Cardiac ventricle fibroblast (primary cell): ENCODE measurements around the gene ZNF439. TPM values are rescaled to one million over a fixed set of nuclear protein-coding genes. Genes with fewer than 3 reads are reported as not detected.

ENCODE experiments used
- total RNA-seq: library from RNA; depleted of rRNA; stranded (reverse); fragments of >200 nt; gene quantifications from 2 replicates; pipeline ENCODE4 v1.2.3, GENCODE V29; 2015

The ZNF439 gene
- 1.1 and 2.2 TPM in 2 replicates for total RNA-seq

GRCh38 chr19:11848594-11849469, at the start of gene ZNF439:
ZNF439 (plus strand) TSS chr19:11848726; CDS start chr19:11848868, 142 bp downstream.

GRCh38 chr19:11814029-11814699, 34.4 kb upstream of the ZNF439 start, which contains the start of gene ZNF440:
ZNF440 (plus strand) TSS chr19:11814273; CDS start chr19:11814448, 175 bp downstream.

GRCh38 chr19:11887611-11888531, 39.3 kb downstream of the ZNF439 start, which contains the start of gene ZNF69:
ZNF69 (plus strand) TSS chr19:11887782; CDS start chr19:11887924, 142 bp downstream.

Other genes starting within 250 kb of the ZNF439 start
- 1.2 and 2.3 TPM in 2 replicates for gene ZNF823, start 109.8 kb upstream of the ZNF439 start, total RNA-seq
- gene ZNF441, start 81.7 kb upstream of the ZNF439 start, total RNA-seq = 3.6 and 4.5 TPM in 2 replicates
- 0.31 and 0.78 TPM in 2 replicates for gene ZNF491, start 50.2 kb upstream of the ZNF439 start, total RNA-seq
- 8.6 and 9.3 TPM in 2 replicates for gene ZNF440, start 34.5 kb upstream of the ZNF439 start, total RNA-seq
- 3.8 and 4.6 TPM in 2 replicates for gene ZNF69, start 39.1 kb downstream of the ZNF439 start, total RNA-seq
- gene ZNF700, start 76.4 kb downstream of the ZNF439 start, total RNA-seq = 3.3 and 3.8 TPM in 2 replicates
- 0.64 and 1.1 TPM in 2 replicates for gene ZNF763, start 116.3 kb downstream of the ZNF439 start, total RNA-seq
- 4.2 and 6.7 TPM in 2 replicates for gene ZNF433, start 187.0 kb downstream of the ZNF439 start, total RNA-seq
- gene ZNF878, start 204.2 kb downstream of the ZNF439 start, total RNA-seq = 0.05 TPM in 1 of 2 replicates, not detected in the other
- gene ZNF844, start 216.0 kb downstream of the ZNF439 start, total RNA-seq = 5.4 and 5.5 TPM in 2 replicates